Right atrium auricular region (tissue), 2 donors: ENCODE data around the gene PPP2R5D. TPM values are rescaled to one million over a fixed set of nuclear protein-coding genes. Genes with fewer than 3 reads are reported as not detected.

Experiments
- DNase-seq: peaks from one replicate; pipeline ENCODE4 v3.0.0-alpha.2; 2019; ENCODE audit warnings: low spot score
- H3K27ac ChIP-seq, 2 donors: fragments of 200-600 bp; sonication (generic); 1 replicate in 1 of 2; 2 replicates in 1 of 2; pipeline ENCODE4 v1.5.1; 2016 to 2019
- H3K27me3 ChIP-seq, 2 donors: fragments of 200-600 bp; sonication (generic); one replicate each; pipeline versions ENCODE4 v1.5.1 to v1.6.0; 2017 to 2019
- H3K36me3 ChIP-seq: fragments of 200-600 bp; sonication (generic); one replicate; pipeline ENCODE4 v1.5.1; 2016
- H3K4me1 ChIP-seq, 2 donors: fragments of 200-600 bp; sonication (generic); one replicate each; pipeline versions ENCODE4 v1.5.1 to v1.6.0; 2017 to 2019
- H3K4me3 ChIP-seq, 2 donors: fragments of 200-600 bp; sonication (generic); 1 replicate in 1 of 2; 2 replicates in 1 of 2; pipeline ENCODE4 v1.5.1; 2017 to 2019; ENCODE audit warnings: mild to moderate bottlenecking in 1 of 2, moderate library complexity in 1 of 2
- H3K9me3 ChIP-seq, 2 donors: fragments of 200-600 bp; sonication (generic); one replicate each; pipeline ENCODE4 v1.5.1; 2019
- CTCF ChIP-seq, 2 donors: fragments of 200-600 bp; sonication (generic); IDR thresholded peaks; one replicate each; pipeline ENCODE4 v1.5.1; 2019; ENCODE audit warnings: antibody characterized with exemption in 2 of 2
- total RNA-seq, 2 donors: library from RNA; depleted of rRNA; stranded (reverse); fragments of >200 nt; gene quantifications; one replicate each; pipeline ENCODE4 v1.1.0, GENCODE V29; 2016

Gene PPP2R5D
- total RNA-seq, result 10 to 100 TPM; 32.8 to 41.1 TPM

- peak; percentile 99 for DNase-seq
- no peak for TF ChIP-seq CTCF (IDR thresholded peaks at IDR 0.05)
- no peaks in the 10 kb centered on the region for H3K27me3 ChIP-seq
- peaks cover under 1% of the 10 kb centered on the region for H3K36me3 ChIP-seq
- H3K4me3 ChIP-seq, result peak within 1 kb of the TSS; percentile 67 to 95
- H3K4me1 ChIP-seq, result peaks cover 0 to 58% of the 10 kb centered on the region in 2 donors
- peak within 1 kb of the TSS; percentile 78 to 87 for H3K27ac ChIP-seq
- H3K9me3 ChIP-seq, result no peaks in the 10 kb centered on the region
These were observed at the start of gene PPP2R5D for GRCh38 chr6:42984001-42984923. Gene PPP2R5D (plus strand): TSS chr6:42984570. CDS start chr6:42984678, 108 bp downstream.

GRCh38 chr6:42935322-42935721, 49.0 kb upstream of the PPP2R5D start:
- H3K9me3 ChIP-seq, result no peaks in the 10 kb centered on the region
- DNase-seq, result no peak
- H3K36me3 ChIP-seq, result peaks cover 38% of the 10 kb centered on the region
- H3K4me1 ChIP-seq, result peaks cover 0 to 15% of the 10 kb centered on the region in 2 donors
- no peaks in the 10 kb centered on the region for H3K27me3 ChIP-seq
- H3K27ac ChIP-seq, result no peak overlapping the region
- no peak for TF ChIP-seq CTCF (IDR thresholded peaks at IDR 0.05)
- no peak overlapping the region for H3K4me3 ChIP-seq

GRCh38 chr6:42936398-42936797, 48.0 kb upstream of the PPP2R5D start:
- peaks cover 38% of the 10 kb centered on the region for H3K36me3 ChIP-seq
- no peak for TF ChIP-seq CTCF (IDR thresholded peaks at IDR 0.05)
- no peak for DNase-seq
- peaks cover 0 to 7% of the 10 kb centered on the region in 2 donors for H3K4me1 ChIP-seq
- H3K27me3 ChIP-seq, result no peaks in the 10 kb centered on the region
- no peak overlapping the region for H3K4me3 ChIP-seq
- no peak overlapping the region for H3K27ac ChIP-seq
- H3K9me3 ChIP-seq, result no peaks in the 10 kb centered on the region

GRCh38 chr6:42937548-42938427, 46.6 kb upstream of the PPP2R5D start:
- Histone ChIP-seq H3K4me1 (peaks cover 0 to 7% of the 10 kb centered on the region in 2 donors), H3K4me3 (no peak overlapping the region), H3K27ac (no peak overlapping the region), H3K9me3 (no peaks in the 10 kb centered on the region), H3K27me3 (no peaks in the 10 kb centered on the region), H3K36me3 (peaks cover 38% of the 10 kb centered on the region)
- TF ChIP-seq CTCF (IDR thresholded peaks at IDR 0.05), result no peak
- DNase-seq, result no peak

GRCh38 chr6:42938428-42938796, 46.0 kb upstream of the PPP2R5D start:
- peaks cover 38% of the 10 kb centered on the region for H3K36me3 ChIP-seq
- no peak for DNase-seq

More at GRCh38 chr6:42938428-42938796, 46.0 kb upstream of the PPP2R5D start:
- Histone ChIP-seq H3K4me1 (peaks cover 0 to 7% of the 10 kb centered on the region in 2 donors), H3K27me3 (no peaks in the 10 kb centered on the region), H3K4me3 (no peak overlapping the region), H3K9me3 (no peaks in the 10 kb centered on the region), H3K27ac (no peak overlapping the region)
- no peak for TF ChIP-seq CTCF (IDR thresholded peaks at IDR 0.05)
